H1 (cell line): ENCODE measurements around the gene INTS1. TPM values are rescaled to one million over a fixed set of nuclear protein-coding genes. Genes with fewer than 3 reads are reported as not detected.

ENCODE experiments used
- KDM1A ChIP-seq: fragments of 200-600, 300-600 bp; sonication (generic); IDR thresholded peaks from 2 replicates; pipeline ENCODE4 v1.7.1; 2016; ENCODE audit warnings: mild to moderate bottlenecking, low read length, borderline replicate concordance
- NRF1 ChIP-seq: IDR thresholded peaks from 2 replicates; pipeline ENCODE4 v1.6.1; 2011; ENCODE audit warnings: mild to moderate bottlenecking, low read depth, low read length, improper control_type of control experiment
- SIRT6 ChIP-seq: IDR thresholded peaks from one replicate; pipeline ENCODE4 v1.7.1; 2012; ENCODE audit warnings: low read length, inconsistent platforms
- SRF ChIP-seq: IDR thresholded peaks from 2 replicates; pipeline ENCODE4 v1.6.1; 2011; ENCODE audit warnings: mild to moderate bottlenecking, low read depth, low read length, moderate library complexity
- TAF1 ChIP-seq: IDR thresholded peaks from 2 replicates; pipeline ENCODE4 v1.6.1; 2011; ENCODE audit warnings: mild to moderate bottlenecking, low read depth, low read length
- polyA plus RNA-seq, 7 experiments: library from polyadenylated mRNA; depleted of rRNA in 3 of 7; stranded (reverse) in 5 of 7; unstranded in 2 of 7; fragments of >200 nt in 5 of 7; fragments of 200-250 nt in 2 of 7; gene quantifications; 1 replicate in 5 of 7; 2 replicates in 1 of 7; 4 replicates in 1 of 7; pipeline versions ENCODE4 v1.2.1 to v1.2.3, GENCODE V29; 2011 to 2013; ENCODE audit warnings: missing spikeins in 2 of 7, mixed read lengths in 2 of 7
- total RNA-seq: library from RNA; stranded (reverse); fragmentation: NEBNext Ultra II Directional; extraction: Animal tissue kit (Norgen Biotek cat#: 25700); gene quantifications from 2 replicates; pipeline ENCODE4 v1.2.1, GENCODE V29; 2021

The INTS1 gene
- total and polyA plus RNA-seq, 2 of the 8 experiments (the other 6 are each of a cell fraction or from before 2014, with no cell fraction given): 76.9 to 104 TPM

DNA sequence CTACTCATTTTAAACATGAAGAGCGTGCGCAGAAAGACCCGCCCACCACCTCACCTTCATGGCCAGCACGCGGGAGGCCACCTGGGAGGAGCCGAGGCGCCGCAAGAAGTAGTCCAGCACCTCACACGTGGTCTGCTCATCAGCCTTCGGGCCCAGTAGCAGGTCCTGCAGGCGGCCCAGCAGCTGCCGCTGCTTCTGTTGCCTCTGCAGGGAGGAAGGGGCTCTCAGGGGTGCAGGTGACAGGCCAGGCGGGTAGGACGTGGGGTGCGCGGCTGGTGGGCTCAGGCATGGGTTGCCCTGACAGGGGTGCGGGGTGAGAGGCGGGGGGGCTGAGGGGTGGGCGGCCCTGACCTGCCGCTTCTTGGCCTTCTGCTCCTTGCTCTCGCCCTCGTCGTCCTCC is 17.6 kb downstream of the INTS1 start (continued):
- TF ChIP-seq SIRT6: no peak
- no peak for TF ChIP-seq NRF1
- no peak for TF ChIP-seq KDM1A
- no peak for TF ChIP-seq TAF1
- TF ChIP-seq SRF: no peak
